Right lobe of liver (tissue), 6 donors: ENCODE data around the gene LRRC73. TPM values are rescaled to one million over a fixed set of nuclear protein-coding genes. Genes with fewer than 3 reads are reported as not detected.
A peak's percentile ranks its signal among the peaks of the same experiment; 100 is the strongest.

Experiments
- ATAC-seq, 4 donors: fragments of 200-7000 bp; cut with Tn5 transposase; one replicate each; pipeline ENCODE4 v1.9.1; 2020; ENCODE audit warnings: mild to moderate bottlenecking in 4 of 4, moderate library complexity in 4 of 4
- DNase-seq, 3 donors: peaks; one replicate each; pipeline ENCODE4 v3.0.0-alpha.2; 2020
- H3K27ac ChIP-seq, 3 donors: fragments of 200-600 bp; one replicate each; pipeline ENCODE4 v1.8.0; 2022
- H3K27me3 ChIP-seq, 2 donors: fragments of 200-600 bp; one replicate each; pipeline ENCODE4 v1.8.0; 2022
- H3K36me3 ChIP-seq, 4 donors: fragments of 200-600 bp; sonication (generic) in 1 of 4; one replicate each; pipeline versions ENCODE4 v1.5.1 to v1.8.0; 2017 to 2022; ENCODE audit warnings: control low read depth in 1 of 4
- H3K4me1 ChIP-seq, 4 donors: fragments of 200-600 bp; sonication (generic) in 1 of 4; one replicate each; pipeline versions ENCODE4 v1.5.1 to v1.8.0; 2017 to 2022; ENCODE audit warnings: control low read depth in 1 of 4
- H3K4me3 ChIP-seq, 3 donors: fragments of 200-600 bp; one replicate each; pipeline ENCODE4 v1.8.0; 2022
- H3K9me3 ChIP-seq, 4 donors: fragments of 200-600 bp; sonication (generic) in 1 of 4; one replicate each; pipeline versions ENCODE4 v1.5.1 to v1.8.0; 2017 to 2022; ENCODE audit warnings: control low read depth in 1 of 4
- CTCF ChIP-seq, 4 donors: fragments of 200-600 bp in 3 of 4; fragments of 450-650 bp in 1 of 4; IDR thresholded peaks; one replicate each; pipeline versions ENCODE4 v1.5.1 to v1.8.0; 2016 to 2022; ENCODE audit warnings: antibody characterized with exemption in 4 of 4, mild to moderate bottlenecking in 2 of 4
- POLR2A ChIP-seq: fragments of 450-650 bp; IDR thresholded peaks from one replicate; pipeline ENCODE4 v1.6.1; 2017; ENCODE audit warnings: antibody characterized with exemption, mild to moderate bottlenecking
- WGBS: methylation state at CpG from one replicate; pipeline ENCODE4 v1.1.6; 2018; ENCODE audit warnings: low coverage, low lambda C conversion rate; ENCODE audit not compliant: insufficient coverage; ENCODE audit errors: missing lambda C conversion rate; 5-methylcytosine and 5-hydroxymethylcytosine counted together
- intact Hi-C, 2 donors: fragments of 100-400 bp; cut with DNase I; formaldehyde crosslinking; loops; one replicate each; pipeline versions ENCODE4 v1.11.2 to v1.14.1; 2022
- total RNA-seq, 6 experiments: library from RNA; depleted of rRNA in 2 of 6; stranded (reverse); fragments of >200 nt in 2 of 6; fragmentation: NEBNext Ultra II Directional in 3 of 6; extraction: Animal tissue kit (Norgen Biotek cat#: 25700) in 3 of 6; gene quantifications; one replicate each; pipeline versions ENCODE4 v1.1.0 to v1.2.4, GENCODE V29; 2016 to 2023
- donor health status: DM: no; HTN: yes; CAD: no.
- donor health status: DM: no; HTN: no; CAD: no.
- donor health status: DM: no; HTN: no; CAD: no.
- donor health status: DM: no; HTN: yes; CAD: no.
- donor health status: DM: no; HTN: yes; CAD: no.

Gene LRRC73
- total RNA-seq, 6 experiments from 2014 or later = 0.12 to 0.43 (median 0.26) TPM; not detected in 1

GRCh38 chr6:43495409-43495941, 14.7 kb downstream of the LRRC73 start:
- H3K4me1 ChIP-seq = peaks cover 0 to 23% (median 11%) of the 10 kb centered on the region in 4 donors
- no peak overlapping the region for H3K27ac ChIP-seq
- TF ChIP-seq CTCF (IDR thresholded peaks at IDR 0.05) (no peak), POLR2A (no peak)
- no peaks in the 10 kb centered on the region for H3K27me3 ChIP-seq
- H3K4me3 ChIP-seq = no peak overlapping the region
- H3K36me3 ChIP-seq = peaks cover 0 to 20% (median 2%) of the 10 kb centered on the region in 4 donors
- WGBS = 100% methylated on average over 2 of the region's 4 CpGs
- no peak for ATAC-seq
- intact Hi-C loops = no loop called here
- no peak for DNase-seq
- H3K9me3 ChIP-seq = no peaks in the 10 kb centered on the region

DNA sequence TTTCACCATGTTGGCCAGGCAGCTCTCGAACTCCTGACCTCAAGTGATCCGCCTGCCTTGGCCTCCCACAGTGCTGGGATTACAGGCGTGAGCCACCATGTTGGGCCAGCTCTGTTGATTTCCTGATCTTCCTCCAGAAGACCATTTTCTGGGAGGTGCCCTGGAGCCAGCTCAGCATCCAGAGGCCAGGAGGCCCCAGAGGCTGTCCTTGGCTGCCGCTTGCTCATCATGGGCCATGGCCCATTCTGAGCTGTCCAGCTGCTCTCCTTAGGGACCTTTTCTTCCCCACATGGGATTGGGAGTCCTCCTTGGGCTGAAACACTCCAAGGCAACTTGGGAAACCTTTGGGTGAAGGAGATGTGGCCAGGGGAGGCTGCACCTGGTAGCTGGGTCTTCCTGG, 15.4 kb downstream of the LRRC73 start:
- intact Hi-C loops = no loop called here
- ATAC-seq (no peak), DNase-seq (no peak)
- TF ChIP-seq POLR2A = no peak
- no peak for TF ChIP-seq CTCF (IDR thresholded peaks at IDR 0.05)
- peaks cover 0 to 13% (median 0%) of the 10 kb centered on the region in 4 donors for H3K36me3 ChIP-seq
- no peak overlapping the region for H3K4me3 ChIP-seq
- H3K4me1 ChIP-seq = peaks cover 0 to 21% (median 9%) of the 10 kb centered on the region in 4 donors
- H3K27me3 ChIP-seq = no peaks in the 10 kb centered on the region
- no peak overlapping the region for H3K27ac ChIP-seq
- H3K9me3 ChIP-seq = no peaks in the 10 kb centered on the region
- no CpG with 5 or more reads among the region's 4 CpGs for WGBS

DNA sequence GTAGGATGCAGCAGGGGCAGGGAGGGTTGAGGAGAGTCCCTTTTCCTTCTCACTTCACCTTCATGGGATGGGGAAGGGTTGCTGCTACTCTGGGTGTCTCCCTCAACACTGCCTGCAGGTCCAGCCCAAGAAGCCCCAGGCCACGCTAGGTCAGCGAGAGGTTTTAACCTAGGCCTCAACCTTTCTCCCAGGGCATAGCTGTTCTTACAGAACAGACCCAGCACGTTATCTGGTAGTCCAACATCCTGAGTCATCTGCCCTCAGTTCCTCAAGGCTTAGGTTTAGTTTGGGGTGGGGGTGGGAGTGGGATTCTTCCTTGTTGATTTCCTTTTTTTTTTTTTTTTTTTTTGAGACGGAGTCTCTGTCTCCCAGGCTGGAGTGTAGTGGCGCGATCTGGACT, 15.8 kb downstream of the LRRC73 start:
- WGBS = 80% methylated on average over 3 of the region's 6 CpGs
- no peak overlapping the region for H3K27ac ChIP-seq
- H3K4me3 ChIP-seq = no peak overlapping the region
- peaks cover 0 to 9% (median 0%) of the 10 kb centered on the region in 4 donors for H3K36me3 ChIP-seq
- DNase-seq (no peak), ATAC-seq (no peak)
- no peaks in the 10 kb centered on the region for H3K27me3 ChIP-seq
- no peak for TF ChIP-seq CTCF (IDR thresholded peaks at IDR 0.05)
- no peaks in the 10 kb centered on the region for H3K9me3 ChIP-seq
- intact Hi-C loops = no loop called here
- peaks cover 0 to 16% (median 7%) of the 10 kb centered on the region in 4 donors for H3K4me1 ChIP-seq

DNA sequence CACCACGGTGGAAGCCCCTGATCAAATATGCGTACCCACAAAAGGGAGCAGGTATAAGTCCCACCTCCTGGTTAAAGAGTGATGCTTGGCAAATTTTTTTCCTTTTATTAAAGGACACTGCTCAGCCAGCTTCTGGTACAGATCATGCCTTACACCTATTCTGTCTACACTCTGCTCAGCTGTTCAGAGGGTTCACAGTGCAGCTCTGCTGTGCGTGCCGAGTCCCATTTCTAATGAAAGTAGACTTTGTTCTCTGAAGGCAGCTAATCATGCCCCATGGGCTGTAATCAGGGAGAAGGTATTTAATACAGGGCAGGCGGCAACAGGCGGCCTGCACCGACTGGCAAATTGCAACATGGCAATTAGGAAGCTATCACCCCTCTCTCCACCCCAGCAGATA, 16.3 kb downstream of the LRRC73 start:
- Histone ChIP-seq H3K4me3 (no peak overlapping the region), H3K27ac (no peak overlapping the region), H3K36me3 (peaks cover 0 to 5% (median 0%) of the 10 kb centered on the region in 4 donors), H3K27me3 (no peaks in the 10 kb centered on the region), H3K9me3 (no peaks in the 10 kb centered on the region), H3K4me1 (peaks cover 0 to 12% (median 5%) of the 10 kb centered on the region in 4 donors)
- intact Hi-C loops = no loop called here
- TF ChIP-seq POLR2A = no peak
- TF ChIP-seq CTCF (IDR thresholded peaks at IDR 0.05) = no peak
- WGBS = 46% methylated on average over 5 of the region's 7 CpGs
- DNase-seq (peak in 1 of 3 donors; percentile 67), ATAC-seq (peak; percentile 47 to 82 (median 78))
